GDM1 (cell line): ENCODE data around the gene ZNF280C.
"Not testable (repeated sequence)": the region's sequence is repeated elsewhere in the genome, so short reads cannot be mapped to it uniquely, and the experiment has no call there.

Experiments used
- DNase-seq: peaks from one replicate; lab custom pipeline; 2025; lab: John Stamatoyannopoulos, UW

Gene ZNF280C

GRCh38 chrX:130261296-130261893, 7.3 kb downstream of the ZNF280C start:
- DNase-seq = no peak

DNA sequence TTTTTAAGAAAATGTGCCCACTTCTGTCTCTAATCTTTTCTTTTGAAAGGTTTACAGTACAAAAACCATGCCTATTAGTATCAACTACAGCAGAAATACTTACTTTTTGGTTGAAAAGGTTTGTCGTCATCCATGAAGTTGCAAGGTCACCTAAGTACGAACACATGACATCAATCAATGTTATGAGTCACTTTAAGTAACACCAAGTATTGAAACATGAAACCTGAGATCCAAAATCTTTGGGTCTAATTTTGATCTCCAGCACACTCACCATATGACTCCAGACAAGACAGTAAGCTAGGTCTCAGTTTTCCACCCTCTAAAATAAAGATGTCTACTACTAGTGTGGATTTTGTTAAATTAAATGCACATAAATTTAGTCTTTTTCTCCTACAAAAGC, 8.4 kb downstream of the ZNF280C start:
- DNase-seq = no peak

- no peak for DNase-seq
Measured at GRCh38 chrX:130253916-130254315, 14.8 kb downstream of the ZNF280C start.

GRCh38 chrX:130251671-130252070, 17.0 kb downstream of the ZNF280C start:
- DNase-seq = no peak

DNA sequence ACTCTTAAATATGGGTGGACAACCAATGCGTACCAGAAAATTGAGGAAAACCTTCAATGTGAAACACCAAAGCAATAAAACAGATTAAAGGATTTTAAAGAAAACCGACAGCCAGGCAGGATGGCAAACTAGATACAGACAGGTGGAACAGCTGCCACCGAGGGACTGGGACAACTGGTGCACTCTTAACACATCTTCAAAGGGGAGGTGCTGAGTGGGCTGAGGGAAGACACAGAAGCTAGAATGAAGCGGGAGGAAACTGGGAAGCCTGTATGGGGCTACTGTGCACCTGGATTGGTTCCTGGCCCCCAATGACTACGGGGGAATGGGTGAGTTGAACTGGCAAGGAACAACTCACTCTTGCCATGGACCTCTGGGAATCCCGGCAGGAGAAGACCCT, 20.7 kb downstream of the ZNF280C start:
- DNase-seq = no peak

DNA sequence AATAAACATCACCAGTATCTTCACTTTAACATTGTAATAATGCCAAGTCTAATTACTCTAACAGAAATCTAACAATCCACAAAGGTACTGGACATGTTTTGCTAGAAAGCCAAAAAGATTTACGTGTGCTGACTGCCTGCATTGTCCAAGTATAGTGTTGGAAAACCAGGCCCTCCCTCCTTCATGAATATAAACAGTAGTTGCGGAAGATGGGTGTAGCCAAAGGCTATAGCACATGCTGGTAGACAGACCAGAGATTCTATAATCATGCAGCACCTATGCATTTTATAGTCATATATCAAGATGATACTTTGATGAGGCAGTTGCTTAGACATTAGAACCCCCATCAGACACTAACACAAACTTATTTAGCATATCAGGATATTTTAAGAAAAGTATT, 22.6 kb downstream of the ZNF280C start:
- no peak for DNase-seq

- DNase-seq = no peak
Measured at GRCh38 chrX:130245441-130245840, 23.3 kb downstream of the ZNF280C start.

DNA sequence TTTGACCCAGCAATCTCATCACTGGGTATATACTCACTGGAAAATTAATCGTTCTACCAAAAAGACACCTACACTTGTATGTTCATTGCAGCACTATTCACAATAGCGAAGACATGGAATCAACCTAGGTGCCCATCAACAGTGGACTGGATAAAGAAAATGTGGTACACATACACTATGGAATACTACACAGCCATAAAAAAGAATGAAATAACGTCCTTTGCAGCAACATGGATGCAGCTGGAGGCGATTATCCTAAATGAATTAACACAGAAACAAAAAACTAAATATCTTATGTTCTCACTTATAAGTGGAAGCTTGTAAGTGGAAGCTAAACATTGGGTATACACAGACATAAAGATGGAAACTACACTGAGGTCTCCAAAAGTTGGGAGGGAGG, 37.5 kb downstream of the ZNF280C start:
- not testable (repeated sequence) for DNase-seq

GRCh38 chrX:130228871-130229270, 39.8 kb downstream of the ZNF280C start:
- DNase-seq = no peak

DNA sequence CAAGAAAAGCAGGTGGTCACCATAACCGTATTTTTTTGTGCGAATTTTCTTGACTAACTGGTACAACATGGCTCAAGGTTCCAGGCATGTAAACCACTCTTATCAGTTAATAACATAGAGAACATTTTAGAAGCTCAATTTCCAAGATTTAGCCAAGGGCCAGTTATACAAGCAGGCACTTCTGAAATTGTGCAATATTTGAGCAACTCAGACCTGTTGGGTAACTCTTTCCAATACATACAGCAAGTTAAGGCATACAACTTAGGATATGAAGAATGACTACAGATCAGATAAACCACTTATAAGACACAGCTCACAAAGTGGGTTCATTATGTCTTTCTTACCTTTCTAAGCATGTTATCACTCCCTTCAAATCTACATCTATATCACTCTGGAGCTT, 43.9 kb downstream of the ZNF280C start:
- DNase-seq = no peak

GRCh38 chrX:130216320-130216719, 52.4 kb downstream of the ZNF280C start:
- no peak for DNase-seq

- no peak for DNase-seq
Measured at GRCh38 chrX:130213376-130213775, 55.3 kb downstream of the ZNF280C start.

DNA sequence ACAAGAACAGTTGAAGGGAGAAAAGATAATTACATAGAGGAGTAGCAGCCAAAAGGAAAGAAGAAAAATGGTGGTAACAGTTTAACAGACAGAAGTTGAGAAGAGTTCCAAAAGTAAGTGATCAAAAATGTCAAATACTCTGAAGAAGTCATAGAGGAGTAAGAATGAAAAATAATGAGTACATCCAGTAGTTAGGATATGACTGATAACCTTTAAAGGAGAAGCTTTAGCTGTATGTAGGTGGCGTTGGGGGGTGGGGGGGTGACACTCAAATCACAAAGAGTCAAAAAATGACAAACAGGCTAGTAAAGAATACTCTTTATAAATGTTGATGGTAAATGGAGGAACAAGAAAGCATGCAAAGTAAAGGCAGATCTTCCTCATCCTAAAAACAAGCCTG, 56.3 kb downstream of the ZNF280C start:
- no peak for DNase-seq

DNA sequence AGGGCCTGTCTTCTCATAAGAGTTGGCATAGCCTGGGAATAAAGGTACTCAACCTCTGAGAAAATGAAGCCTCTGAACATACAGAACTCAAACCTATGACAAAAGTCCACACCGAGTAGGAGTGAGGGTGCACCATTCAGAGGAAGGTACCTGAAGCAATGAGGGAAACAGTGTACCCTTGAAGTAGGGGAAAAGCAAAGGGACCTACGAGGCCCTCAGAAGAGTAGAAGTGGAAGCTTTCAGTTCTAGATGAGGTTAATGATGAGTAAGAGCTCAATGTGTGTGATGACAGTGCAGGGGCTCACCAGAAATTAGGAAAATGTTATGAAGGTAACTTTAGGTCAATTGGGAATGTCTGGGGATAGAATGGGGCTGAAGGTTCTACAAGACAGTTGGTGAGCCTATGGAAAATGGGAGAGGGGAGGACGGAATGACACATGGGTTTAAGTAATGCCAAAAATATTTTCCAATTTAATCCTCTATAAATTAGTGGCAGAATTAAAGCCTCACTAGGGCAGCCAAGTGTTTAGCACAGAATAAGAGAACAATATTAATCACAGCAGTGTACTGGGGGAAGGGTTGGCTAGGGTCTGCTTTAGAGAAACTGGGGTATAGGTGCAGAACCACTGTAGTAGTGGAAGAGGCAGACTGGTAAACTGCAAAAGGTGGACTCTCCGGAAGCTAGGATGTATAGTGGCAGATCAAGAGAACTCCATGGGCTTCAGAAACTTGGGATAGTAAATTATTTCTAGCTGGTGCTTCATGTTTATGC, 57.1 kb downstream of the ZNF280C start:
- DNase-seq = no peak

- DNase-seq = no peak
Measured at GRCh38 chrX:130204647-130205046, 64.1 kb downstream of the ZNF280C start.

DNA sequence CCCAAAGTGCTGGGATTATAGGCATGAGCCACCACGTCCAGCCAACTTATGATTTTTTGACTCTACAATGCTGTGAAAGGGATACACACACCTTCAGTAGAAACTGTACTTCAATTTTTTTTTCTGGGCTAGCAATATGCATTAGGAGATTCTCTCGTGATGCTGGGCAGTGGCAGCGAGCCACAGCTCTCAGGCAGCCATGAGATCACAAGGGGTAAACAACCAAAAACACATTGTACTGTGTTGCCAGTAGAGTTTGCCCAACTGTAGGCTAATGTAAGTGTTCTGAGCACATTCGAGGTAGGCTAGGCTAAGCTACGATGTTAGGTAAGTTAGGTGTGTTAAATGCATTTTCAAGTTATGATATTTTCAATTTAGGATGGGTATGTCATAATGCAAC, 71.2 kb downstream of the ZNF280C start:
- DNase-seq = no peak

GRCh38 chrX:130196466-130196865, 72.2 kb downstream of the ZNF280C start:
- no peak for DNase-seq

DNA sequence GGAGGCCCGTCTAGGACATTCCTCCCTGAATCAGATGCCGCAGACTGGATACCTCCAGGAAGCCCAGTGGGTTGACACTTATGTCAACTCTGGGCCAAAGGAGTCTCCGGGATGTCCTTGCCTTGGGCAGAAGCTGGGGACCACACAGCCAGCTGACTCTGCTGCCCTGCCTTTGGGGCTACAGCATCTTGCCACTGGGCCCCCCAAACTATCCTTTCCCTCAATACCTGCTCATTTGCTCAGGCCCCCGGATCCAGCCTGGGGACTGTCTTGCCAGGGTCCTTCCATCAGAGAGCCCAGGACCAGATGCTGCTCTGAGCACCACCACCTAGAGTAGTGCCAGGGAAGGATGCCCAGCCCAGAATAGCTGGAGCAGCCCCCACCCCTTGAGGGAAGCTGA, 77.9 kb downstream of the ZNF280C start:
- no peak for DNase-seq

DNA sequence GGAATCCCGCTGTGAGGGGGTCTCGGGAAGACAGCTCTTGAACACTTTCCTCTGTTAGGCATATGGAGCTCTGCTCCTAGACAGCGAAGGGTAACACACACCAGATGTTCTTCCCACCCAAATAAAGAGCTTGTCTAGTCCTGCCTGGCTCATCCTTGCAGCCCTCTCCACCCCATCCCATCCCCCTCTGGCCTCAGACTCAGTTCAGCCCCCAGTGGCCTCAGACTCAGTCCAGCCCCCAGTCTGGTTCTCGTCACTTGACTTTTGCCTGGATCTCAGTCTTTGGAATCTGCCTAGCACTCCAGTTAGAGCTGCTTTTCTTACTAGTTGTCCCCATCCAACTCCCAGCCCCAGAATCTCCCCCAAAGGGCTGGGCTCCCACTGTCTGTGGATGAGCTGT, 82.0 kb downstream of the ZNF280C start:
- DNase-seq = no peak

DNA sequence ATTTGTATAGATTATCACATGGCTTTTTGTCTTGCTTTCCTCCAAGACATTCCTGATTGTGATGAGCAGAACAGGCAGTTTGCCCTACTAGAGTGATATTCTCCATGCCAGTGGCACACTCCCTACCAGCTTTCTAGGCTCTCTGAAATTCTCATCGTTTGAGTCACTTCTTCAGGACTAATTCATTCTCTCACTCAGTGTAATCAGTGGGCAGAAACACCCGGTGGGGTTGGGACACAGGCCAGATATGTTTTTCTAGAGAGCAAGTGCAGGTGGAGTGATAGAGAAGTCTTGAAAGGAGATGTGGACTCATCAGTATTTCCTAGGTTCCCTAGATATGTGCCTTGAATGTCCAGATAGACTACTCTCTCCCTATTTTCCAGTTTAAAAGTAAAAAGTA, 83.8 kb downstream of the ZNF280C start:
- no peak for DNase-seq

GRCh38 chrX:130184168-130184567, 84.5 kb downstream of the ZNF280C start:
- no peak for DNase-seq

GRCh38 chrX:130179579-130180215, 89.0 kb downstream of the ZNF280C start:
- DNase-seq = peak; percentile 77

- DNase-seq = no peak
Measured at GRCh38 chrX:130179170-130179569, 89.5 kb downstream of the ZNF280C start.
